ENCODE data around the gene DPP6.
A peak's percentile ranks its signal among the peaks of the same experiment; 100 is the strongest.
"Not testable (repeated sequence)": the region's sequence is repeated elsewhere in the genome, so short reads cannot be mapped to it uniquely, and the experiment has no call there.

DPP6 gene

GRCh38 chr7:154638286-154638685 is 586.1 kb downstream of the DPP6 start:
- DNase-seq, result no peak

- peak; percentile 59 for DNase-seq
Measured at GRCh38 chr7:154640266-154640865, 588.2 kb downstream of the DPP6 start.

GRCh38 chr7:154640917-154641316 is 588.7 kb downstream of the DPP6 start:
- DNase-seq, result no peak

GRCh38 chr7:154644366-154644765 is 592.2 kb downstream of the DPP6 start:
- no peak for DNase-seq

GRCh38 chr7:154646126-154647013 is 594.2 kb downstream of the DPP6 start:
- DNase-seq, result no peak

GRCh38 chr7:154647625-154648024 is 595.4 kb downstream of the DPP6 start:
- no peak for DNase-seq

GRCh38 chr7:154649015-154649414 is 596.8 kb downstream of the DPP6 start:
- DNase-seq, result no peak

- DNase-seq, result no peak
Measured at GRCh38 chr7:154649434-154649833, 597.2 kb downstream of the DPP6 start.

GRCh38 chr7:154650275-154650674 is 598.1 kb downstream of the DPP6 start:
- DNase-seq, result no peak

- DNase-seq, result no peak
Measured at GRCh38 chr7:154651501-154651900, 599.3 kb downstream of the DPP6 start.

GRCh38 chr7:154652564-154652963 is 600.4 kb downstream of the DPP6 start:
- no peak for DNase-seq

- DNase-seq, result no peak
Measured at GRCh38 chr7:154653281-154653680, 601.1 kb downstream of the DPP6 start.

- DNase-seq, result no peak
Measured at GRCh38 chr7:154656618-154657017, 604.4 kb downstream of the DPP6 start.

- DNase-seq, result no peak
Measured at GRCh38 chr7:154666768-154667167, 614.6 kb downstream of the DPP6 start.

- no peak for DNase-seq
Measured at GRCh38 chr7:154672659-154673415, 620.6 kb downstream of the DPP6 start.

GRCh38 chr7:154674191-154674590 is 622.0 kb downstream of the DPP6 start:
- DNase-seq, result no peak

GRCh38 chr7:154675560-154675959 is 623.4 kb downstream of the DPP6 start:
- no peak for DNase-seq

- not testable (repeated sequence) for DNase-seq
Measured at GRCh38 chr7:154676033-154676421, 623.8 kb downstream of the DPP6 start.

- no peak for DNase-seq
Measured at GRCh38 chr7:154676422-154677073, 624.4 kb downstream of the DPP6 start.

- no peak for DNase-seq
Measured at GRCh38 chr7:154677454-154677853, 625.3 kb downstream of the DPP6 start.

- DNase-seq, result not testable (repeated sequence)
Measured at GRCh38 chr7:154678001-154678550, 625.9 kb downstream of the DPP6 start.

GRCh38 chr7:154679379-154680053 is 627.3 kb downstream of the DPP6 start:
- no peak for DNase-seq
